Fibroblast of skin of right quadriceps (primary cell): ENCODE measurements around the gene MAGEE2.
"Not testable (repeated sequence)": the region's sequence is repeated elsewhere in the genome, so short reads cannot be mapped to it uniquely, and the experiment has no call there.

Source experiments
- DNase-seq: peaks from one replicate; pipeline ENCODE4 v3.0.0-alpha.2; 2013

The MAGEE2 gene

GRCh38 chrX:75784680-75785491 is at the start of gene MAGEE2:
MAGEE2 (minus strand) TSS chrX:75785254; CDS start chrX:75785051, 203 bp downstream.
- DNase-seq = no peak

GRCh38 chrX:75786290-75786689 is 1.2 kb upstream of the MAGEE2 start:
- no peak for DNase-seq

GRCh38 chrX:75781611-75782010 is 3.4 kb downstream of the MAGEE2 start:
- DNase-seq = no peak

GRCh38 chrX:75768063-75768462 is 17.0 kb downstream of the MAGEE2 start:
- DNase-seq = not testable (repeated sequence)

- no peak for DNase-seq
Measured at GRCh38 chrX:75748431-75748830, 36.6 kb downstream of the MAGEE2 start.

- DNase-seq = peak; percentile 0
Measured at GRCh38 chrX:75746891-75747639, 38.0 kb downstream of the MAGEE2 start.
